HepG2 (cell line): Measurements from ENCODE around the gene NDUFB10. TPM values are rescaled to one million over a fixed set of nuclear protein-coding genes. Genes with fewer than 3 reads are reported as not detected.
A peak's percentile ranks its signal among the peaks of the same experiment; 100 is the strongest.

Source experiments
- ATF1 ChIP-seq: IDR thresholded peaks from 2 replicates; pipeline ENCODE4 v1.6.1; 2016; ENCODE audit warnings: mild to moderate bottlenecking, control low read depth
- ESRRA ChIP-seq: sonication (generic); formaldehyde crosslinking; IDR thresholded peaks from 2 replicates; pipeline ENCODE4 v1.5.1; 2020; ENCODE audit warnings: mild to moderate bottlenecking, low read depth, missing genetic modification reagents
- LCORL ChIP-seq, 2 experiments: fragments of 450-650 bp in 1 of 2; sonication (generic) in 1 of 2; formaldehyde crosslinking in 1 of 2; IDR thresholded peaks; 2 replicates each; pipeline versions ENCODE4 v1.5.0 to v1.6.1; 2017 to 2020; ENCODE audit warnings: antibody characterized with exemption in 1 of 2, missing genetic modification reagents in 1 of 2
- PRDM10 ChIP-seq: sonication (generic); formaldehyde crosslinking; IDR thresholded peaks from 2 replicates; pipeline ENCODE4 v1.4.0; 2020; ENCODE audit warnings: low read depth, missing genetic modification reagents
- TOE1 ChIP-seq: sonication (generic); formaldehyde crosslinking; IDR thresholded peaks from 2 replicates; pipeline ENCODE4 v1.4.0; 2020; ENCODE audit warnings: mild to moderate bottlenecking, missing genetic modification reagents
- ZNF30 ChIP-seq: sonication (generic); formaldehyde crosslinking; IDR thresholded peaks from 2 replicates; pipeline ENCODE4 v1.5.0; 2020; ENCODE audit warnings: mild to moderate bottlenecking, missing genetic modification reagents
- polyA plus RNA-seq, 8 experiments: library from polyadenylated mRNA; depleted of rRNA in 3 of 8; stranded (reverse) in 7 of 8; unstranded in 1 of 8; fragments of >200 nt; fragmentation: Illumina TruSeq in 4 of 8; extraction: Trizol in 4 of 8; gene quantifications; 2 replicates each; pipeline versions ENCODE4 v1.2.1 to v1.2.3, GENCODE V29; 2011 to 2016; ENCODE audit warnings: low read depth in 4 of 8, missing spikeins in 1 of 8, mixed read lengths in 1 of 8; ENCODE audit not compliant: insufficient read depth in 1 of 8
- total RNA-seq, 5 experiments: library from RNA; depleted of rRNA; stranded (reverse); fragments of >200 nt; fragmentation: Illumina TruSeq; extraction: Trizol; gene quantifications; 2 replicates each; pipeline ENCODE4 v1.2.3, GENCODE V29; 2016; ENCODE audit warnings: low read depth in 1 of 5
- TF ChIP-seq, protein P1 (sequence below): sonication (generic); formaldehyde crosslinking; IDR thresholded peaks from 2 replicates; pipeline ENCODE4 v1.9.0; 2021; ENCODE audit warnings: missing genetic modification reagents, borderline replicate concordance

NDUFB10 gene
- total and polyA plus RNA-seq, 2 of the 13 experiments (the other 11 are each of a cell fraction or from before 2014, with no cell fraction given) = 68.6 to 157 TPM

GRCh38 chr16:1964506-1965395 lies 5.4 kb downstream of the NDUFB10 start, which contains the start of gene RPS2 (continued):
- TF ChIP-seq, protein P1, sequence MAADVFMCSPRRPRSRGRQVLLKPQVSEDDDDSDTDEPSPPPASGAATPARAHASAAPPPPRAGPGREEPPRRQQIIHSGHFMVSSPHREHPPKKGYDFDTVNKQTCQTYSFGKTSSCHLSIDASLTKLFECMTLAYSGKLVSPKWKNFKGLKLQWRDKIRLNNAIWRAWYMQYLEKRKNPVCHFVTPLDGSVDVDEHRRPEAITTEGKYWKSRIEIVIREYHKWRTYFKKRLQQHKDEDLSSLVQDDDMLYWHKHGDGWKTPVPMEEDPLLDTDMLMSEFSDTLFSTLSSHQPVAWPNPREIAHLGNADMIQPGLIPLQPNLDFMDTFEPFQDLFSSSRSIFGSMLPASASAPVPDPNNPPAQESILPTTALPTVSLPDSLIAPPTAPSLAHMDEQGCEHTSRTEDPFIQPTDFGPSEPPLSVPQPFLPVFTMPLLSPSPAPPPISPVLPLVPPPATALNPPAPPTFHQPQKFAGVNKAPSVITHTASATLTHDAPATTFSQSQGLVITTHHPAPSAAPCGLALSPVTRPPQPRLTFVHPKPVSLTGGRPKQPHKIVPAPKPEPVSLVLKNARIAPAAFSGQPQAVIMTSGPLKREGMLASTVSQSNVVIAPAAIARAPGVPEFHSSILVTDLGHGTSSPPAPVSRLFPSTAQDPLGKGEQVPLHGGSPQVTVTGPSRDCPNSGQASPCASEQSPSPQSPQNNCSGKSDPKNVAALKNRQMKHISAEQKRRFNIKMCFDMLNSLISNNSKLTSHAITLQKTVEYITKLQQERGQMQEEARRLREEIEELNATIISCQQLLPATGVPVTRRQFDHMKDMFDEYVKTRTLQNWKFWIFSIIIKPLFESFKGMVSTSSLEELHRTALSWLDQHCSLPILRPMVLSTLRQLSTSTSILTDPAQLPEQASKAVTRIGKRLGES (CRISPR knock-in tag) = peak; percentile 21; the same call in 1 of the 2 replicates
- TF ChIP-seq ATF1 = peak; percentile 96
- TF ChIP-seq LCORL (IDR thresholded peaks at IDR 0.05) = no peak
- 0 out of 2 replicates have a peak, but pooled peaks have one; percentile 26 for TF ChIP-seq LCORL (CRISPR knock-in tag; IDR thresholded peaks at IDR 0.05)
- 0 out of 2 replicates have a peak, but pooled peaks have one; percentile 51 for TF ChIP-seq TOE1 (CRISPR knock-in tag)
- peak; percentile 50; the same call in 1 of the 2 replicates for TF ChIP-seq ESRRA (CRISPR knock-in tag)
- TF ChIP-seq PRDM10 (CRISPR knock-in tag) = 0 out of 2 replicates have a peak, but pooled peaks have one; percentile 27
- TF ChIP-seq ZNF30 (CRISPR knock-in tag) = peak; percentile 65; the same call in 1 of the 2 replicates
- TF ChIP-seq, all 625 proteins: peak for 302
